Caco-2 (cell line): Measurements from ENCODE around the gene BHMT2. TPM values are rescaled to one million over a fixed set of nuclear protein-coding genes. Genes with fewer than 3 reads are reported as not detected.

Experiments used
- BruUV-seq: library from RNA; stranded (reverse); fragments of 400-500 nt; replicated peaks from 2 replicates; lab custom pipeline; 2021; lab: Mats Ljungman, UMichigan
- CTCF ChIA-PET: fragments of 300-600 bp; sonication (Branson Sonifier 250); formaldehyde crosslinking; loops from one replicate; lab custom pipeline; 2022; ENCODE audit warnings: antibody characterized with exemption; lab: Charles Lee
- POLR2A ChIA-PET: fragments of 300-600 bp; sonication (Branson Sonifier 250); formaldehyde crosslinking; loops from one replicate; lab custom pipeline; 2022; ENCODE audit warnings: antibody characterized with exemption; lab: Charles Lee
- DNase-seq, 2 experiments: peaks; one replicate each; pipeline versions ENCODE4 v3.0.0 to v3.0.0-alpha.2; 2020 to 2022
- H3K27me3 ChIP-seq: replicated peaks from 2 replicates; pipeline ENCODE4 v1.6.0; 2011; ENCODE audit warnings: low read length; ENCODE audit not compliant: control insufficient read depth, insufficient read depth
- H3K36me3 ChIP-seq: 2 replicates; pipeline ENCODE4 v1.5.1; 2011; ENCODE audit warnings: low read length; ENCODE audit not compliant: control insufficient read depth, insufficient read depth
- H3K4me1 ChIP-seq: fragments of 250-450 bp; sonication (Bioruptor Pico); 2 replicates; pipeline ENCODE4 v1.5.1; 2020; ENCODE audit warnings: mild to moderate bottlenecking
- H3K4me3 ChIP-seq: 2 replicates; pipeline ENCODE4 v1.5.1; 2011; ENCODE audit warnings: low read depth, mild to moderate bottlenecking, control low read depth, low read length
- H3K9me3 ChIP-seq: fragments of 250-450 bp; sonication (Bioruptor Pico); 2 replicates; pipeline ENCODE4 v1.5.1; 2020; ENCODE audit warnings: mild to moderate bottlenecking, moderate library complexity
- H3K27ac Mint-ChIP-seq: one replicate; pipeline ENCODE4 v1.8.0; 2022; ENCODE audit warnings: mixed read lengths; ENCODE audit not compliant: unreplicated experiment
- H3K27me3 Mint-ChIP-seq: one replicate; pipeline ENCODE4 v1.8.0; 2022; ENCODE audit warnings: mixed read lengths; ENCODE audit not compliant: insufficient read depth, unreplicated experiment
- H3K36me3 Mint-ChIP-seq: one replicate; pipeline ENCODE4 v1.8.0; 2022; ENCODE audit warnings: mild to moderate bottlenecking, mixed read lengths; ENCODE audit not compliant: insufficient read depth, unreplicated experiment
- H3K4me1 Mint-ChIP-seq: one replicate; pipeline ENCODE4 v1.8.0; 2022; ENCODE audit warnings: low read depth, mixed read lengths; ENCODE audit not compliant: unreplicated experiment
- H3K4me3 Mint-ChIP-seq: one replicate; pipeline ENCODE4 v1.8.0; 2022; ENCODE audit warnings: mild to moderate bottlenecking, moderate library complexity, mixed read lengths; ENCODE audit not compliant: unreplicated experiment
- H3K9me3 Mint-ChIP-seq: one replicate; pipeline ENCODE4 v1.8.0; 2022; ENCODE audit warnings: mixed read lengths; ENCODE audit not compliant: unreplicated experiment
- CTCF ChIP-seq, 2 experiments: fragments of 200-600 bp in 1 of 2; IDR thresholded peaks; 1 replicate in 1 of 2; 2 replicates in 1 of 2; pipeline versions ENCODE4 v1.5.1 to v1.8.0; 2011 to 2022; ENCODE audit warnings: antibody characterized with exemption in 1 of 2, control low read depth in 1 of 2, inconsistent platforms in 1 of 2, low read depth in 1 of 2, low read length in 1 of 2, mild to moderate bottlenecking in 1 of 2, moderate library complexity in 1 of 2; ENCODE audit not compliant: insufficient read depth in 1 of 2, severe bottlenecking in 1 of 2, unreplicated experiment in 1 of 2
- intact Hi-C: fragments of 100-400 bp; cut with micrococcal nuclease; formaldehyde crosslinking; loops from one replicate; pipeline ENCODE4 v1.10.0; 2022; ENCODE audit not compliant: unreplicated experiment
- total RNA-seq: library from RNA; stranded (reverse); gene quantifications from 2 replicates; pipeline ENCODE4 v1.2.3, GENCODE V29; 2022

The BHMT2 gene
- total RNA-seq, 1 experiment from 2014 or later, result not detected

DNA sequence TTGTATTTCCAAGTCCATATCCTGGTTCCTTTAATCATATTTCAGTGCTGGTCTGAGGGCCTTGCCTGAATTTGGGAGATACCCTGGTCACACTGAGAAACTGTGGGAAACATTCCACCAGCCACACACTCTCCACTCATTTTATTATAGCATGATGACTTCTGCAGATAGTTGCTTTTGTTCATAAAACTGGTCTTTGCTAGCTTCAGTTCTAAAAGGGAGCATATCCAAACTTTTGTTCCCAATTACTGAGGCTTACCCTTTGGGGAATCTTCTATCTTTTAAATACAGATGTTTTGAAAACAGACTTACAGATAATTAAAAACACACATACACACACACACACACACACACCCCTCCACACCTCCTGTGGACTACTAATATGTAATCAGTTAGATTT lies 21.1 kb upstream of the BHMT2 start:
- no peaks in the 10 kb centered on the region for H3K4me1 Mint-ChIP-seq
- H3K36me3 Mint-ChIP-seq, result no peaks in the 10 kb centered on the region
- intact Hi-C loops, result no loop called here
- no peak overlapping the region for H3K27ac Mint-ChIP-seq
- no TSS peak for BruUV-seq
- H3K9me3 Mint-ChIP-seq, result peaks cover 9% of the 10 kb centered on the region
- no peak overlapping the region for H3K4me3 ChIP-seq
- no peaks in the 10 kb centered on the region for H3K36me3 ChIP-seq
- H3K4me1 ChIP-seq, result no peaks in the 10 kb centered on the region
- H3K27me3 Mint-ChIP-seq, result peaks cover 12% of the 10 kb centered on the region
- TF ChIP-seq CTCF (IDR thresholded peaks at IDR 0.05; ENCODE audit: insufficient read depth in 1 of 2, low read depth in 1 of 2, low read length in 1 of 2, severe bottlenecking in 1 of 2, unreplicated experiment in 1 of 2), result no peak
- no peak for DNase-seq
- H3K9me3 ChIP-seq, result peaks cover 5% of the 10 kb centered on the region
- no peaks in the 10 kb centered on the region for H3K27me3 ChIP-seq
- POLR2A ChIA-PET, result no interaction called here
- CTCF ChIA-PET, result interaction anchor here (1.2 kb wide), 1 partner anchor 23 kb away, joined by 3 read pairs; no protein-coding TSS in a partner anchor
- no peak overlapping the region for H3K4me3 Mint-ChIP-seq

DNA sequence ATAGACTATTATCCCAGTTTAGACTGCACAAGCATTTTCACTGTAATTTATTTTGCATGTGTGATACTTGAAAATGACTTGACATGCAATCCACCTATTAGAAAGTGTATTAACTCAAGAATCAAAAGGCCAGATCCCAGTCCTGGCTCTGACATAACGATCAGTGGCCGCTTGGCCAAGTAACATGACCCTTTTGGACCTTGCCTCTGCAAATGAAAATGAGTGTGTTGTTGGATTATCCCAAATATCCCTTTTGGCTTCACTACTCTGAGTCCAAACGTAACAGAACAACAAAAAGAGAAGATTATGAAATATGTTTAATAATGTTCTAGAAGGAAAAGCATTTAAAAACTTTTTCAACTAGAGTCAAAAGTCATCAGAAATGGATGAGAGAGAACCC lies 19.1 kb upstream of the BHMT2 start:
- peaks cover 15% of the 10 kb centered on the region for H3K27me3 Mint-ChIP-seq
- DNase-seq, result no peak
- H3K9me3 Mint-ChIP-seq, result peaks cover 9% of the 10 kb centered on the region
- BruUV-seq, result no TSS peak
- Histone ChIP-seq H3K36me3 (no peaks in the 10 kb centered on the region), H3K9me3 (peaks cover 5% of the 10 kb centered on the region), H3K4me3 (no peak overlapping the region), H3K4me1 (no peaks in the 10 kb centered on the region), H3K27me3 (no peaks in the 10 kb centered on the region)
- TF ChIP-seq CTCF (IDR thresholded peaks at IDR 0.05; ENCODE audit: insufficient read depth in 1 of 2, low read depth in 1 of 2, low read length in 1 of 2, severe bottlenecking in 1 of 2, unreplicated experiment in 1 of 2), result no peak
- POLR2A ChIA-PET, result no interaction called here
- no peak overlapping the region for H3K4me3 Mint-ChIP-seq
- intact Hi-C loops, result no loop called here
- H3K36me3 Mint-ChIP-seq, result no peaks in the 10 kb centered on the region
- H3K4me1 Mint-ChIP-seq, result no peaks in the 10 kb centered on the region
- no peak overlapping the region for H3K27ac Mint-ChIP-seq
- CTCF ChIA-PET, result no interaction called here

DNA sequence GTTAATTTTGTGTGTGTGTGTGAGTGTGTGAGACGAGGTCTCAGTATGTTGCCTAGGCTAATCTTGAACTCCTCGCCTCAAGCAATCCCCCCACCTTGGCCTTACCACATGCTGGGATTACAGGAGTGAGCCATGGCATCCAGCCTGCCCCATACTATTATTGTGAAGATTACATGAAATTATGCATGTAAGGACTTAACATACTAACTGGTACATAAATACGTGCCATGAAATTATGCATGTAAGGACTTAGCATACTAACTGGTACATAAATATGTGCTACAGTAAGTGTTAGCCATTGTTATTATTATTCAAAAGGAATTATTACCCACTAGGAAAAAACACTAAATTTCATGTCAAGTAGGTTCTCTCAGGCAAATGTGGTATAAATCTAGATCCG lies 16.2 kb upstream of the BHMT2 start:
- Mint-ChIP-seq H3K4me1 (no peaks in the 10 kb centered on the region), H3K4me3 (no peak overlapping the region), H3K27me3 (peaks cover 9% of the 10 kb centered on the region), H3K27ac (no peak overlapping the region), H3K9me3 (peaks cover 9% of the 10 kb centered on the region), H3K36me3 (no peaks in the 10 kb centered on the region)
- Histone ChIP-seq H3K27me3 (no peaks in the 10 kb centered on the region), H3K36me3 (no peaks in the 10 kb centered on the region), H3K4me3 (no peak overlapping the region), H3K9me3 (peaks cover 5% of the 10 kb centered on the region), H3K4me1 (no peaks in the 10 kb centered on the region)
- intact Hi-C loops, result no loop called here
- TF ChIP-seq CTCF (IDR thresholded peaks at IDR 0.05; ENCODE audit: insufficient read depth in 1 of 2, low read depth in 1 of 2, low read length in 1 of 2, severe bottlenecking in 1 of 2, unreplicated experiment in 1 of 2), result no peak
- ChIA-PET CTCF (no interaction called here), POLR2A (no interaction called here)
- no peak for DNase-seq
- BruUV-seq, result no TSS peak
